ENCODE results near the gene ADRA1B.
"Not testable (repeated sequence)": the region's sequence is repeated elsewhere in the genome, so short reads cannot be mapped to it uniquely, and the experiment has no call there.

ADRA1B gene

DNA sequence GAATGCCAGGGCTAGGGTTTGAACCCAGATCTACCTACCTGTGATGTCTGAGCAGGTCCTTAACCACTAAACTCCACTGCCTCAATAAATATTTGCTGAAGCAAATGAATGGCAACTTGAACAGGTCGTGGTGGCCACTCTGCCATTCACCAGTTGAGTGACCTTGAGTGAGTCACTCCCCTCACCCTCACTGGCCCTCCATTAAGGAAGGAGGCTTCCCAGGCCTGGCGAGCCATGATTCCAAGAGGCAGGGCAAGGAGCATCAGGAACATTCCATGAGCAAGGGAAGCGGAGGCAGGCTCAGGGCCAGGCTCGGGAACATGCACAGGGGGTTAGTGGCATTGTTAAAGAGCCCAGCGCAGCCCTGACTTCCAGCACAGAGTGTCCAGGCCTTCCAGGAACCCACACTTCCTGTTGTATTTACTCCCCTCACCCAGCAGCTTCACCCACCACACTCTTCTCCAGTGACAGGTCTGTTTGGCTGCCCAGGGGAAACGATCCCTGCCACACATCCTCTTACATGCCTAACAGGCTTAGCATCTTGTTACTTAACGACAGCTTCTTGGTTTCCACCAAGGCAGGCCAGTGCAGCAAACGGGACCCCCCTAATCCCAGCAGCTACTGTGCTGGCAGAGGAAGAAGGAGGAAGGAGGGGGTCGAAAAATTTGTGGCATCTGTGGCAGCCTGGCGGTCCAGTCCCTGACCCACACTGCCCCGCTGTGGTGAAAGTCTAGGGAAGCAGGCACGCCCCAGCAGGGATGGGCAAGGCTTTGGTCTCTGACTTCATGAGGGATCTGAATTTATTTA is 49.0 kb downstream of the ADRA1B start:
- CTCF ChIA-PET, result interaction anchor here (0.7 to 2.3 kb wide), 12 partner anchors 9 to 679 kb away, joined by 3 to 9 read pairs (median 4); no protein-coding TSS in a partner anchor
- H3K4me3 ChIP-seq (ENCODE audit: control insufficient read depth in 1 of 7, extremely low read depth in 1 of 7, insufficient read depth in 4 of 7, low read depth in 2 of 7, low read length in 6 of 7), result no peak overlapping the region

DNA sequence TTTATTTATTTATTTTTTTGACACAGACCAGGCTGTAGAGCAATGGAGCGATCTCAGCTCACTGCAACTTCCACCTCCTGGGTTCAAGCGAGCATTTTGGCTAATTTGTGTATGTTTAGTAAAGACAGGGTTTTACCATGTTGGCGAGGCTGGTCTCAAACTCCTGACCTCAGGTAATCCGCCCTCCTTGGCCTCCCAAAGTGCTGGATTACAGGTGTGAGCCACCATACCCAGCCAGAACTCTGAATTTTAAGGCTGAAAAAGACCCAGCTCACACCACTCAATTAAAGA is 49.5 kb downstream of the ADRA1B start:
- H3K27ac ChIP-seq (ENCODE audit: insufficient read depth in 1 of 2, low read depth in 1 of 2, low read length in 2 of 2, poor library complexity in 1 of 2, severe bottlenecking in 2 of 2); H3K36me3 ChIP-seq (ENCODE audit: control insufficient read depth in 4 of 4, insufficient read depth in 4 of 4, low read length in 3 of 4); H3K4me3 ChIP-seq (ENCODE audit: control insufficient read depth in 1 of 7, extremely low read depth in 1 of 7, insufficient read depth in 4 of 7, low read depth in 2 of 7, low read length in 6 of 7); H3K9me3 ChIP-seq (ENCODE audit: control extremely low read depth in 1 of 5, control insufficient read depth in 4 of 5, insufficient read depth in 2 of 5, low read depth in 1 of 5, low read length in 4 of 5); H3K4me1 ChIP-seq (ENCODE audit: control extremely low read depth in 1 of 4, control insufficient read depth in 4 of 4, insufficient read depth in 4 of 4, low read length in 3 of 4); POLR2A ChIA-PET; DNase-seq: not testable (repeated sequence)
- WGBS (ENCODE audit: insufficient coverage), result no CpG with 5 or more reads among the region's 4 CpGs
- CTCF ChIA-PET, result interaction anchor here (0.7 to 2.0 kb wide), 7 partner anchors 18 to 523 kb away, joined by 3 to 6 read pairs (median 4); no protein-coding TSS in a partner anchor
- H3K27me3 ChIP-seq (replicated peaks in 2 of 5; ENCODE audit: control insufficient read depth in 4 of 5, insufficient read depth in 5 of 5, low read length in 4 of 5), result peaks cover 5 to 37% (median 18%) of the 10 kb centered on the region in 5 experiments

More for the DNA sequence above, 49.0 kb downstream of the ADRA1B start:
- H3K4me1 ChIP-seq (ENCODE audit: control extremely low read depth in 1 of 4, control insufficient read depth in 4 of 4, insufficient read depth in 4 of 4, low read length in 3 of 4), result no peaks in the 10 kb centered on the region
- POLR2A ChIA-PET, result interaction anchor here (0.9 kb wide), 1 partner anchor 8 kb away, joined by 3 read pairs; no protein-coding TSS in a partner anchor
- 66% methylated on average over 7 of the region's 12 CpGs for WGBS (ENCODE audit: insufficient coverage)
- H3K36me3 ChIP-seq (ENCODE audit: control insufficient read depth in 4 of 4, insufficient read depth in 4 of 4, low read length in 3 of 4), result no peaks in the 10 kb centered on the region
- peaks cover 1 to 31% (median 18%) of the 10 kb centered on the region in 5 experiments for H3K27me3 ChIP-seq (replicated peaks in 2 of 5; ENCODE audit: control insufficient read depth in 4 of 5, insufficient read depth in 5 of 5, low read length in 4 of 5)
- H3K27ac ChIP-seq (ENCODE audit: insufficient read depth in 1 of 2, low read depth in 1 of 2, low read length in 2 of 2, poor library complexity in 1 of 2, severe bottlenecking in 2 of 2), result no peak overlapping the region
- DNase-seq, result peak; percentile 46 to 61 (median 61)
- H3K9me3 ChIP-seq (ENCODE audit: control extremely low read depth in 1 of 5, control insufficient read depth in 4 of 5, insufficient read depth in 2 of 5, low read depth in 1 of 5, low read length in 4 of 5), result no peaks in the 10 kb centered on the region

DNA sequence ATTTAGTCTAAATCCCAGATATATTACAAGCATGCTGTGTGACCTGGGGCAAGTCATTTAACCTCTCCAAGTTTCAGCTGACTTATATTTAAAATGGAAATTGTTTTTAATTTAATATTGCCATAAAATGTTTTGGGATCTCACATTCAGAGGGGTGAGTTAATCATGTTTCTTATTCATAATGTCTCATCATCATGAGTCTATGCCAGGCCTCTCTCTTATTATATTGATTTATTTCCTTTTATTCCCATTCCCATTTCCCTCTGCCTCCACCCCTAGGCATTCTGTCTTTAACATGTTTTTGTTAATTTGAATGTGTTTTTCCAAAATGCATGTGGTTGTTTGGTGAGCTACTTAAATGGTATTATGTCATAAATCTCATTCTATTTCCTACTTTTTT is 53.7 kb downstream of the ADRA1B start:
- DNase-seq, result no peak
- no peaks in the 10 kb centered on the region for H3K36me3 ChIP-seq (ENCODE audit: control insufficient read depth in 4 of 4, insufficient read depth in 4 of 4, low read length in 3 of 4)
- H3K4me3 ChIP-seq (ENCODE audit: control insufficient read depth in 1 of 7, extremely low read depth in 1 of 7, insufficient read depth in 4 of 7, low read depth in 2 of 7, low read length in 6 of 7), result no peak overlapping the region
- ChIA-PET POLR2A (no interaction called here), CTCF (interaction anchor here (1.0 to 2.3 kb wide), 2 partner anchors 17 to 462 kb away, joined by 3 to 12 read pairs; no protein-coding TSS in a partner anchor)
- H3K27me3 ChIP-seq (replicated peaks in 2 of 5; ENCODE audit: control insufficient read depth in 4 of 5, insufficient read depth in 5 of 5, low read length in 4 of 5), result peaks cover 25 to 73% (median 32%) of the 10 kb centered on the region in 5 experiments
- no peaks in the 10 kb centered on the region for H3K9me3 ChIP-seq (ENCODE audit: control extremely low read depth in 1 of 5, control insufficient read depth in 4 of 5, insufficient read depth in 2 of 5, low read depth in 1 of 5, low read length in 4 of 5)
- no peak overlapping the region for H3K27ac ChIP-seq (ENCODE audit: insufficient read depth in 1 of 2, low read depth in 1 of 2, low read length in 2 of 2, poor library complexity in 1 of 2, severe bottlenecking in 2 of 2)
- H3K4me1 ChIP-seq (ENCODE audit: control extremely low read depth in 1 of 4, control insufficient read depth in 4 of 4, insufficient read depth in 4 of 4, low read length in 3 of 4), result peaks cover 2 to 14% (median 9%) of the 10 kb centered on the region in 4 experiments

DNA sequence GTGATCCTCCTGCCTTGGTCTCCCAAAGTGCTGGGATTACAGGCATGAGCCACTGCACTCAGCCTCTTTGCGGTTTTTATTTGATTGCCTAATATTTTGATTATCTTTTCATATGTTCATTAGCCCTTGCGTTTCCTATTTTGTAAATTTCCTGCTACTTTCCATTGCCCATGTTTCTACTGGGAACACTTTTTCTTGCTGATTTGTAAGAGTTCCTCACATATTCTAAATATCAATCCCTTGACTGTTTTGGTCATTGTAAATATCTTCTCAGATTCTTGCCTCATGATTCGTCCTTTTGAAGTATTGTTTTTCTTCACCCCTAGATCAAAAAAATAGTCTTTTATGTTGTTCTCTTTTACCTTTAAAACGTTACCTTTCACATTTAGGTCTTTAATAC is 54.8 kb downstream of the ADRA1B start:
- ChIA-PET CTCF (interaction anchor here (2.3 kb wide), 1 partner anchor 16 kb away, joined by 12 read pairs; no protein-coding TSS in a partner anchor), POLR2A (no interaction called here)
- Histone ChIP-seq H3K4me1 (ENCODE audit: control extremely low read depth in 1 of 4, control insufficient read depth in 4 of 4, insufficient read depth in 4 of 4, low read length in 3 of 4) (peaks cover 2 to 14% (median 9%) of the 10 kb centered on the region in 4 experiments), H3K4me3 (ENCODE audit: control insufficient read depth in 1 of 7, extremely low read depth in 1 of 7, insufficient read depth in 4 of 7, low read depth in 2 of 7, low read length in 6 of 7) (no peak overlapping the region), H3K27me3 (replicated peaks in 2 of 5; ENCODE audit: control insufficient read depth in 4 of 5, insufficient read depth in 5 of 5, low read length in 4 of 5) (peaks cover 25 to 80% (median 34%) of the 10 kb centered on the region in 5 experiments), H3K36me3 (ENCODE audit: control insufficient read depth in 4 of 4, insufficient read depth in 4 of 4, low read length in 3 of 4) (no peaks in the 10 kb centered on the region), H3K9me3 (ENCODE audit: control extremely low read depth in 1 of 5, control insufficient read depth in 4 of 5, insufficient read depth in 2 of 5, low read depth in 1 of 5, low read length in 4 of 5) (no peaks in the 10 kb centered on the region), H3K27ac (ENCODE audit: insufficient read depth in 1 of 2, low read depth in 1 of 2, low read length in 2 of 2, poor library complexity in 1 of 2, severe bottlenecking in 2 of 2) (no peak overlapping the region)
- no peak for DNase-seq
- 100% methylated on average over 1 of the region's 4 CpGs for WGBS (ENCODE audit: insufficient coverage)

DNA sequence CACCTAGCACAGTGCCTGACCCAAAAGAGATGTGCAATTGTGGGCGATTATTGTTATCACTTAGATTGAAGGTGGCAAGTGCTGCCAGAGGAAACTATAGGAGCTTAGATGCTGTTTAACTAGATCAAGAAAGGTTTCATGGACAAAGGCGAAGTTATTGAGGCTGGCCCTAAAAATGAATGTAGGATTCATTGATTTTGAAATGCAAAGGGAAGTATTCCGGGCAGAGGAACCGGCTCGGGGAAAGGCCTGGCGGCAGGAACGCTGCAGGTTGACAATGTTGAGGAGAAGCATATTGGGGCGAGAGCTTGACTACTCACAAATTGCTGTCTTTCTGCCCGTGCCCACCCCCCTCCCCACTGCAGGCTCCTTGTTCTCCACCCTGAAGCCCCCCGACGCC is 55.2 kb downstream of the ADRA1B start:
- Histone ChIP-seq H3K9me3 (ENCODE audit: control extremely low read depth in 1 of 5, control insufficient read depth in 4 of 5, insufficient read depth in 2 of 5, low read depth in 1 of 5, low read length in 4 of 5) (no peaks in the 10 kb centered on the region), H3K4me1 (ENCODE audit: control extremely low read depth in 1 of 4, control insufficient read depth in 4 of 4, insufficient read depth in 4 of 4, low read length in 3 of 4) (peaks cover 2 to 14% (median 9%) of the 10 kb centered on the region in 4 experiments), H3K4me3 (ENCODE audit: control insufficient read depth in 1 of 7, extremely low read depth in 1 of 7, insufficient read depth in 4 of 7, low read depth in 2 of 7, low read length in 6 of 7) (peak overlapping the region in 3 of 7 experiments; percentile 41 to 63 (median 55)), H3K27me3 (replicated peaks in 2 of 5; ENCODE audit: control insufficient read depth in 4 of 5, insufficient read depth in 5 of 5, low read length in 4 of 5) (peaks cover 24 to 76% (median 32%) of the 10 kb centered on the region in 5 experiments), H3K27ac (ENCODE audit: insufficient read depth in 1 of 2, low read depth in 1 of 2, low read length in 2 of 2, poor library complexity in 1 of 2, severe bottlenecking in 2 of 2) (no peak overlapping the region), H3K36me3 (ENCODE audit: control insufficient read depth in 4 of 4, insufficient read depth in 4 of 4, low read length in 3 of 4) (no peaks in the 10 kb centered on the region)
- no peak for DNase-seq
- POLR2A ChIA-PET, result no interaction called here
- CTCF ChIA-PET, result interaction anchor here (2.3 kb wide), 1 partner anchor 16 kb away, joined by 12 read pairs; no protein-coding TSS in a partner anchor
- 33% methylated on average over 9 of the region's 11 CpGs for WGBS (ENCODE audit: insufficient coverage)

DNA sequence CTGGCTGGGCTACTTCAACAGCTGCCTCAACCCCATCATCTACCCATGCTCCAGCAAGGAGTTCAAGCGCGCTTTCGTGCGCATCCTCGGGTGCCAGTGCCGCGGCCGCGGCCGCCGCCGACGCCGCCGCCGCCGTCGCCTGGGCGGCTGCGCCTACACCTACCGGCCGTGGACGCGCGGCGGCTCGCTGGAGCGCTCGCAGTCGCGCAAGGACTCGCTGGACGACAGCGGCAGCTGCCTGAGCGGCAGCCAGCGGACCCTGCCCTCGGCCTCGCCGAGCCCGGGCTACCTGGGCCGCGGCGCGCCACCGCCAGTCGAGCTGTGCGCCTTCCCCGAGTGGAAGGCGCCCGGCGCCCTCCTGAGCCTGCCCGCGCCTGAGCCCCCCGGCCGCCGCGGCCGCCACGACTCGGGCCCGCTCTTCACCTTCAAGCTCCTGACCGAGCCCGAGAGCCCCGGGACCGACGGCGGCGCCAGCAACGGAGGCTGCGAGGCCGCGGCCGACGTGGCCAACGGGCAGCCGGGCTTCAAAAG is 55.7 kb downstream of the ADRA1B start:
- H3K27ac ChIP-seq (ENCODE audit: insufficient read depth in 1 of 2, low read depth in 1 of 2, low read length in 2 of 2, poor library complexity in 1 of 2, severe bottlenecking in 2 of 2), result no peak overlapping the region
- ChIA-PET POLR2A (no interaction called here), CTCF (interaction anchor here (2.3 kb wide), 1 partner anchor 15 kb away, joined by 12 read pairs; no protein-coding TSS in a partner anchor)
- no peaks in the 10 kb centered on the region for H3K36me3 ChIP-seq (ENCODE audit: control insufficient read depth in 4 of 4, insufficient read depth in 4 of 4, low read length in 3 of 4)
- H3K27me3 ChIP-seq (replicated peaks in 2 of 5; ENCODE audit: control insufficient read depth in 4 of 5, insufficient read depth in 5 of 5, low read length in 4 of 5), result peaks cover 20 to 75% (median 34%) of the 10 kb centered on the region in 5 experiments
- peak in 2 of 3 donors; percentile 21 to 40 for DNase-seq
- H3K9me3 ChIP-seq (ENCODE audit: control extremely low read depth in 1 of 5, control insufficient read depth in 4 of 5, insufficient read depth in 2 of 5, low read depth in 1 of 5, low read length in 4 of 5), result no peaks in the 10 kb centered on the region
- peaks cover 2 to 14% (median 9%) of the 10 kb centered on the region in 4 experiments for H3K4me1 ChIP-seq (ENCODE audit: control extremely low read depth in 1 of 4, control insufficient read depth in 4 of 4, insufficient read depth in 4 of 4, low read length in 3 of 4)
- WGBS (ENCODE audit: insufficient coverage), result under 1% methylated on average over 65 of the region's 76 CpGs
- peak overlapping the region in 5 of 7 experiments; percentile 11 to 63 (median 41) for H3K4me3 ChIP-seq (ENCODE audit: control insufficient read depth in 1 of 7, extremely low read depth in 1 of 7, insufficient read depth in 4 of 7, low read depth in 2 of 7, low read length in 6 of 7)
